ENCODE measurements around the gene SPOCK2.

The SPOCK2 gene

GRCh38 chr10:72107325-72108003 is 19.1 kb upstream of the SPOCK2 start:
- no peak for DNase-seq

DNA sequence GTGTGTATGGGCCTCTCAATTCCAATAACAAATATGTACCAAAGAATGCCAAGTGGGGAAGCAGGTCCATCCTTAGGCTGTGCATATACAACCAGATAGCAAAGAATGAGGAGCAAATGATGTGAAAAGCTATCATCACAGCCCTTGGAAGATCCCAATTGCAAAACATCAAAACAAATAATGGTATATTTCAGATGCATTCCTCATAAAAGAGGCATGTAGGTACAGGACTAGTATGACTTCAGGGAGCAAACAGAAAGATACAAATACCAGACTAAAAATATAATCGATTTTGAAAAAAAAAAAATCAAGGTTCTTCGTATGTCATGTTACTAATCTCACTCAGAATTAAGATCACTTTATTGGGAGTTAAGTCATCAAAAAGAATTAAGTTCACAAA is 18.5 kb upstream of the SPOCK2 start:
- DNase-seq, result no peak

- no peak for DNase-seq
Observed at GRCh38 chr10:72106154-72106849, 18.0 kb upstream of the SPOCK2 start.

DNA sequence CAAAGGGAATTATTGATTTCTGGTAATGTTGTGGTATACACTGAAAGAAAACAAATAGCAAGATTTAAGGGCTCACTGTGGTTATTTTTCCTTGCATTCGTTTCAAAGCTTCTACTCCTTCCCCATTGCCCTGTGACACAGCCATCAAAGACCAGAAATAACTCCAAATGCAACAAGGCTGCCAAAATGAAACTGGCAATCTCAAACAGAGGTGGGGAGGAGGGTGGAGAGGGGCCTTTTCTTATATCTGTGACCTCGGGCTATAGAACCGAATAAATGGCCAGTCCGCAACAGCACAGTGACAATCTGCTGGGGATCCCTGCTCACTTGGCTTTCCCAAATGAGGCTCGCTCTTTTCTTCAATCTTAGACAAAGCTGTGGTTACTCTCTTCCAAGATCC is 17.4 kb upstream of the SPOCK2 start:
- DNase-seq, result no peak

DNA sequence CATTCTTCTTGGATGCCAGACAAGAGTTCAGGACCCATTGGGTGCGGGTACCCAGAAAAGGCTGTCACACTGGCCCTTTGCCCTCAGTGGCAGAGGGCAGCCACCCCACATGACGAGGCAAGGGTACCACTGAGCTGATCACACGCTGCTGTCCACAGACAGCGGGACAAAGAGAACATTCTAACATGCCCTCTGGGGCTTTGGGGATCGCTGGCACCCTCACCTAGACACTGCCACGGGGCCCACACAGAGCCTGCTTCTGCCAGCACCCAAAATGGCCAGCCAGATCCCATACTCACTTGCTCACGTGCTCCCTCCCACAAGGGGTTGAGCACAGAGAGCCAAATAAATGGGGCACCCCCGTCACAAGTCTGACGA is 16.7 kb upstream of the SPOCK2 start:
- DNase-seq, result no peak

DNA sequence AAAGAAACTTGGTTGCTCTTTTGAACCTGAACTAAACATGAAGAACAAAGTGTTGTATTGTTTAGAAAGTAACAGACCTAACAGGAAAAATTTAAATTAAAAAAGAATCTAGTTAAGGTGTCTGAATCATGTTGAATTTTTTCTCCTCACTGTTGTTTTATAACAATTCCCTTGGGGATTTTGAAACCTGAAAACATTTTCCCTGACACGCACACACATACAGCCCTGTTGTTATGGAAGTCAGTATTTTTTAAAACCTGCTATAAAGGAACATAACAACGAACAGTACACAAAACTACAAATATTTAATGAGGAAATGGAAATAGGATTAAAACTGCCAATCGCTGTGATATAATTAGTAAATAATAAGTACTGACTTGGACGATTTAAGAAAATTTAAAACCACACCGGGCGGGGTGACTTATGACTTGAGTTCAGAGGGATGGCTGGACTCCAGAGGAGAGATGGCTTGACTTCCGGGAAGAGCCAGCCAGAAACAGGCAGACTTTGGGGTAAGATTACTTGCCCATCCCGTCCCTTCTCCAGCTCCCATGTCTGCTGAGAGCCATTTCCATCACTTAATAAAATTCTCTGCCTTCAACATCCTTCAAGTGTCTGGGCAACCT is 16.2 kb upstream of the SPOCK2 start:
- no peak for DNase-seq

- no peak for DNase-seq
Observed at GRCh38 chr10:72099600-72099921, 11.2 kb upstream of the SPOCK2 start.

DNA sequence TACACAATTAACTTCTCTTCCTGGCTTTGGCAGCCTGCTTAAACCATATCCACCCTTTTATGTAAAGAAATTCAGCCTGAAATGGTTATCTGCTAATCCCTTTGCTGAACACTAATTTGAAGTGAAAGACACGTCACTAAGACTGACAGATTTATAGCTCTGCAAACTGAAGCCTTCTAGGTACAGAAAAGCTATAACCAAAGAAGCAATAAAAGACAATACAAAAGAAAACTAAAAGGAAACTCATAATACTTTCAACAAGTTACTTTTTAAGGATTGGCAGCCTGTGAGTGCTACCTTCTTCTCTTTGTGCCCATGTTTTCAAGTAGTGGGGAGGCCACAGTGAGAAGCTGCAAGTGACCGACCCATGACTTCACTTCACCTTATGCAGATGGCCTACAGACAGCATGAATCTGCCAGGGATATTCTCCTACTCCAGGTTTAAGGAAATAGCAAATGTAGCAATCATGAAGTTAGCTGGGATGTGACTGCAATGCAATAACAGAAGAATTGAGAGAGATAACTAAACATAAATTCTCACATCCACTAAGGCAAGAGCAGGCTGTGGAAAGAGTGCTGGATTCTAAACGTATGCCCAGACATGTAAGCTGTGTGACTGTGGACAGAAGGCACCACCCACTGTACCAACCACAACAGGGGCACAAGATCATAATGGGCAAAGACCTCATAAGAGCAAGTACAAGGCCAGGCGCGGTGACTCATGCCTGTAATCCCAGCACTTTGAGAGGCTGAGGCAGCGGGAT is 10.7 kb upstream of the SPOCK2 start:
- DNase-seq, result no peak

DNA sequence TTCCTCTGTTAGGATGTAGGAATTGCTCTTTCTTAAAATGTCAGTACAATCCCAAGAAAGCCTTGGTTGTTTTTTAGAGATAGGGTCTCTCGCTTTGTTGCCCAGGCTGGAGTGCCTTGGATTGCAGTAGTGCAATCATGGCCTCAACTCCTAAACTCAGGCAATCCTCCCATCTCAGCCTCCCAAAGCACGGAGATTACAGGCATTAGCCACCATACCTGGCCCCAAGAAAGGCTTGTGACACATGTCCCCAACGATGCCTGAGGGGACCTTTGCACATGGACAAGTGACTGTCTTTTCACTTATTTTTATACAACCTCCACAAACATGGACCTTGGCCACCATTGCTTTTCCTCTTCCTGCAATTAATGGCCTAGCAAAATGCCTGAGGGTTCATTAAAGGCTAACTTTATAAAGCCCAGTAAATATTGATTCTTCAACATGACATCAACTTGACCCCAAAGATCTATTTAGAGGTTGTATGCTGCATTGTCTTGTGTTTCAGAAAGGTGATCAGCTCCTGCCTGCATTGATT is 10.0 kb upstream of the SPOCK2 start:
- DNase-seq, result no peak

- no peak for DNase-seq
Observed at GRCh38 chr10:72097448-72098300, 9.3 kb upstream of the SPOCK2 start.

DNA sequence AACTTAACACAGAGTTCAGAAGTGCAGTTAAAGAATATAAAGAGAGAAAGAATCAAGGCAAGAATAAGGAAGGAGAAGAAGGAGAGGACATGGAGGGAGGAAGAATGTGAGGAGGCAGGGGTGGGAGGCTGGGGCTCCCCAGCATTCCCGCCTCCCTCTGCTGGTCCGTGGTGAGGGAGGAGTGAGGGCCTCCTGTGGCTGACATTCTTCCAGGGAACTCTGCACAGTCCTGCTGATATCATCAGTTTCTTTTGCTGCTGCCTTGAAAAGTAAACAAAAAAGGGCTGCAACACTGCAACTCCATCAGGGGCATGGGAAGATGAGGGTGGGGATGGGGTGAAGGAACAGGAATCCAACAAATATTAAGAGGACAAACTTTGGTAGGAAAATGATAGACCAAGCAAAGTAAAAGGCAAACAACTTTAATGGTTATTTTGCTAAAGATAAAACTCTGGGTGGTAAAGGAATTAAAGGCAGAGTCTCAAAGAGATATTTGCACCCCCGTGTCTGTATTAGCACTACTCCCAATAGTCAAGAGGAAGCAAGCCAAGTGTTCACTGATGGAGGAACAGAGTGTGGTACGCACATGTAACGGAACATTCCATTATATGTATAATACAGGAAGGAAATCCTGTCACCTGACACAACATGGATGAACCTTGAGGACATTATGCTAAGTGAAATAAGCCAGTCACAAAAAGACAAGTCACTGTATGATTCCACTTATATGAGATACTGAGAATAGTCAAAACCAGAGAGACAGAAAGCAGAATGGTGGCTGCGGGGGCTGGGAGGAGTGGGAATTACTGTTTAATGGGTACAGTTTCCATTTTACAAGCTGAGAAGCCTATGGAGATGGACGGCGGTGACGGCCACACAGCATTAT is 8.0 kb upstream of the SPOCK2 start:
- peak; percentile 37 to 65 for DNase-seq

DNA sequence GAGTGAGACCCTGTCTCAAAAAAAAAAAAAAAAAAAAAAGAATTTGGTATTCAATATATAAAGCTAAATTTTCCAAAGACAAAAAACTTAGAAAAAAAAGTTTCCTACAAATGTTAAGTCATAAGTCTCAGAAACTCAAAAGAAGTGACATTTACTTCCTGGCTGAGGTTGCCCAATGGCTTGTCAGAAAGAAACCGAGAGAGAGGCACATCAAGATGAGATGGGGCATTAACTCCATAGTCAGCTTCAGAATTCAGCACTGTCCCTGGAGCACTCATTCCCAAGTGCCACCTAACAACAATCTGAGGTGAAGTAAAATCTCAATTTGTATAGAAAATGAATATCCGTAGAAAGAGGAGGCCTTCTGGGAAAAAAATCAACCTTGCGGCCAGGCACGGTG is 6.8 kb upstream of the SPOCK2 start:
- no peak for DNase-seq

DNA sequence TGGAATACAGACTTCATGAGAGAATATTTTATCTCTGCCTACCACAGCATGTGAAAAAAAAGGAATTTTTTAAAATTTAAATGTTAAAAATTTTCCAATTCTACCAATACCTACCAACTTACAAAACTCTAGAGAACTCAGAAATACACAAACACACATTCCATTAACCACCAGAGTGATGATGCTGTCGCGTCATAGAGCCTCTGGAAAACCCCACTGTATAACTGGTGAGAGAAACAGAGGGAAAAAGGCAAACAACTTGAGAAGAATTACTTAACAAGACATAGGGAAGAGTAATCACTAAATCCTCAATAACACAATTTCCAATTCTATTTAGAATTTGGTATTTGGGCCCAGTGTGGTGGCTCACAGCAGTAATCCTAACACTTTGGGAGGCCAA is 6.2 kb upstream of the SPOCK2 start:
- DNase-seq, result no peak

GRCh38 chr10:72093450-72093849 is 5.1 kb upstream of the SPOCK2 start:
- no peak for DNase-seq

- no peak for DNase-seq
Observed at GRCh38 chr10:72092987-72093386, 4.6 kb upstream of the SPOCK2 start.

DNA sequence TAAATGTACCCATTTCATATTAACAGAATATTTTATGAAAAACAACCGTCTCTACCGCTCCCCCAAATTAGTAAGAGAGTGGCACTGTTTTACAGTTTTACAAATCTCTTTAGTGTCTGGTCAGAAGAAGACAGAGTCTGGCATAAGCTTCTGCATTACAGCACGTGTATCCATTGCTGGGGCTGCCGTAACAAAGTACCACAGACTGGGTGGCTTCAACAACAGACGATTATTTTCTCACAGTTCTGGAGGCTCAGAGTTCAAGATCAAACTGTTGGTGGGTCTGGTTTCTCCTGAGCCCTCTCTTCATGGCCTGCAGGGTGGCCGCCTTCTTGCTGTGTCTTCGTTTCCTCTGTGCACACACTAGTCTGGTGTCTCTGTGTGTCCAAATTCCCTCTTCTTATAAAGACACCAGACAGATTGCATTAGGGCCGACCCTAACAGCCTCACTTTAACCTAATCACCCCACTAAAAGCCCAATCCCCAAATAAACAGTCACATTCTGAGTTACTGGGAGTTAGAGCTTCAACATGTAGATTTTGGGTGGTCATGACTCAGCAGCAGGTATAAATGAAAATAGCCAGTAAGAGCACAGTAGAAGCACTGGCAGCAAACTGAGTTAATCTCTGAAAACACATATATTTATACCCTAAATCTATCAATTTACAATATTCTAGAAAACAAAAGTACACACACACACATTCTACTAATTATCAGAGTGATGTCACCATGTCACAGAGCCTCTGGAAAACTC is 4.0 kb upstream of the SPOCK2 start:
- DNase-seq, result no peak

GRCh38 chr10:72090326-72090725 is 2.0 kb upstream of the SPOCK2 start:
- DNase-seq, result no peak

- peak in 1 of 2 donors; percentile 26 for DNase-seq
Observed at GRCh38 chr10:72089618-72090017, 1.3 kb upstream of the SPOCK2 start.

DNA sequence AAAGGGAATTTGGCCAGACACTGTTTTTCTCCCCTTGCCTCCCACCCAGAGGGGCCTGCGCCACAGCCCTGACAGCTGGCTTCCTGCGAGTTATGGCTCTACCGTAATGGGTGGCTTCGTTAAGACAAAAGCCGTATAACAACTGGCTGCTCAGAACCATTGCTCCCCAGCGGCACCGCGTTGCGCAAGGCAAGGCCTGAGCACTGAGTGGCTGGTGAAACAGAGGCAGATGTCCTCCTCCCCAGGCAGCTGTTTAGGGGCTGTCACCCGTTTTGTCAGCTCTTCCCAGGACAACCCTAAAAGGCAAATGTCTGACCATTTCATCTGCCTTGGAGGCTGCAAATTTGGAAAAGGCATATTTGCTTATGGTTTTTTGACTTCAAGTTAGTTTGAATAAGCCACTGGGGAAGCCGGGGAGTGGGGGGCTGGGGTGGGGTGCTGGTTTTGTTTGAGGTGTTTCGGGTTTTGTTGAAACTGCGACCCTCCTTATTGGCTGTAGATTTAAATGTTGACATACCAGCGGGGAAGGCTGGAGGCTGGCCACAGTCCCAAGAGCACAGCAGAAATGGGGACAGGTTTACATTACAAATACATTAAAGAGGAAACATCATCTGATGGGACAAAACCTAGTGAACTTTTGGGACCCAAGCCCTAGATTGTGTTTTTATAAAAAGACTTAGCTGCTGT is 681 bp upstream of the SPOCK2 start:
- peak; percentile 61 to 64 for DNase-seq

DNA sequence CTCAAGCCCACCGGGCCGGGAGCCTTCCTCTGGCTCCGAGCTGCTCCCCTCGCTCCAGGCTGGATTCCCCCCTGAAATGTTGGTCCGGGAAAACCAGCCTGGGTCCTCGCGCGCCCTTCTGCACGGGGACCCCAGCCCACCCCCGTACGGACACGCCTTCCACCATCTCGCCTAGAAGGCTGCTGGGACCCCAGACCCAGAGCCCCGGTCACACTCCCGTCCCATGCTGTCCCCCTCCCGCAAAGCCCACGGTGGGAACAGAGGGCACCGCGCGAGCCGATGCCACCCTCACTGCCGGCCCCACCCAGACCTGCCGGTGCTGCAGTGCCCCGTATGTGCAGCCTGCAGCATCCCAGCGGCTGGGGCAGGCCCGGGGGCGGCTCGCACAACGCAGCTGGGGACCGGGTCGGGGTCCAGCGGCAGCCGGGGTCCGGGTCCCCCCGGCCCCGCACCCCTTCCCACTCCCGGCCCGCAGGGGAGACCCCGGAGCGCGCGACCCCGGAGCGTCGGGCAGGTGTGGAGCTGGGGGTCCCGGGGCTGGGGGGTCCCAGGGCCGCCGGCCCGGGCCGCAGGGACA is 871 bp downstream of the SPOCK2 start:
- peak; percentile 56 to 60 for DNase-seq

Measured in stimulated activated CD4-positive, alpha-beta T cell treated with anti-CD3 and anti-CD28 coated beads, Interleukin-2, amount 100 ng/mL, for 24 hours (primary cell).